ENCODE measurements around the gene NDUFB2. TPM values are rescaled to one million over a fixed set of nuclear protein-coding genes. Genes with fewer than 3 reads are reported as not detected.
A peak's percentile ranks its signal among the peaks of the same experiment; 100 is the strongest.

NDUFB2 gene
- total and polyA plus RNA-seq, 2 donors (not counting 3 experiments of a cell fraction or from before 2014, with no cell fraction given): 197 to 1,075 TPM

DNA sequence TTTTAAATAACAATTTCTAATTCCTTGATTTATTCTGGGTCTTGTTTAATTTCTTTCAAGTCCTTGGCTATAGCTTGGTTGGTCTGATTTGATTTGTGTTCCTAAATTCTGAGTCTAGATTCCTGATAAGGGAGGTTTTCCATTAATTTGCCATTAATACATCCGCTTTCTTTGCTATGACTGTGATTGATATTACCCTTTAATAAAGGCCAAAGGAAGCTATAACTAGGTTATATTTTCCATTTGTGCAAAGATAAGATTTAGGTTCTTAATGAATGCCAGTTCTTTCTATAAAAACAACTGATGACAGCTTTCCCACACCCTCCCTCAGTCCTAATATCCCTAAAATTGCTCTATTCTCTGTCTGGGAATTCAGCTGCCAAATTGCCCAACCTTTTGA is 28.2 kb downstream of the NDUFB2 start:
- no TSS peak for BruUV-seq (replicated peaks)

DNA sequence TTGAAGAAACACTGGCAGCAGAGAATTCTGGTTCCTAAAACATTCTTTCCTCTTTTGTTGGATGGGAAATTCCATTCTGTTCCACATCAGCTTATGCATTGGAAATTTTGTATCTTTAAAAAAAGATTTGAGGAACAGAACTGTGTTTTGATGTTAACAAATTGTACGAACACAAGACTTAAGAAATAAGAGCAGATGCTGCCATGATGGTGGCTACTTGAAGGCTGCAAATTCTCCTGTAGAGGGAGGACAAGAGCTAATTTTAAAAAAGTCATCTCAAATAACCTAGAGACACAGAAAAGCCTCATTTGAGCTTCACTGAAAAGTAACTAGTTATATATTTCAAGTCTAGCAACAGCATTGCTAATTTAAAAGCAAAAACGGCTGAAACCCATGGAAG is 29.8 kb downstream of the NDUFB2 start:
- H3K27me3 ChIP-seq (ENCODE audit: control insufficient read depth in 2 of 2, insufficient read depth in 2 of 2, low read length in 2 of 2): no peaks in the 10 kb centered on the region
- no peak overlapping the region for H3K27ac ChIP-seq (ENCODE audit: insufficient read depth, low read depth, low read length)
- dilution Hi-C loops (cut with MboI; ENCODE audit: extremely low pct_ligation_motif_present, low sequenced_read_pairs) (no loop called here), intact Hi-C loops (cut with micrococcal nuclease) (no loop called here)
- H3K9me1 ChIP-seq (replicated peaks; ENCODE audit: control insufficient read depth, extremely low read depth, insufficient read depth, low read length): no peaks in the 10 kb centered on the region
- ChIA-PET POLR2A (no interaction called here), CTCF (interaction anchor here (0.8 to 1.8 kb wide), 7 partner anchors 12 to 807 kb away, joined by 3 to 5 read pairs (median 3); no protein-coding TSS in a partner anchor)
- FAIRE-seq (no peak), DNase-seq (ENCODE audit: low read depth, low spot score) (peak; percentile 7)
- H3K9me3 ChIP-seq (replicated peaks; ENCODE audit: control insufficient read depth, insufficient read depth, low read length): no peaks in the 10 kb centered on the region
- H3K4me2 ChIP-seq (ENCODE audit: insufficient read depth, low read length): no peak overlapping the region
- H3K79me2 ChIP-seq (ENCODE audit: control insufficient read depth, insufficient read depth, low read length): no peaks in the 10 kb centered on the region
- H3K4me1 ChIP-seq (ENCODE audit: control insufficient read depth, extremely low read depth, insufficient read depth, low read length): no peaks in the 10 kb centered on the region
- no TSS peak for BruUV-seq (replicated peaks)
- no peak overlapping the region for H2AFZ ChIP-seq (ENCODE audit: low read depth, low read length)
- no peak overlapping the region for H3K4me3 ChIP-seq (replicated peaks in 1 of 3; ENCODE audit: insufficient read depth in 1 of 3, low read depth in 1 of 3, low read length in 3 of 3)
- no peaks in the 10 kb centered on the region for H4K20me1 ChIP-seq (replicated peaks; ENCODE audit: control insufficient read depth, extremely low read depth, insufficient read depth, low read length)
- no peak overlapping the region for H3K9ac ChIP-seq (replicated peaks; ENCODE audit: extremely low read depth, insufficient read depth, low read length)
- H3K36me3 ChIP-seq (ENCODE audit: control insufficient read depth in 2 of 2, extremely low read depth in 1 of 2, insufficient read depth in 2 of 2, low read length in 2 of 2): no peaks in the 10 kb centered on the region
- no peak for TF ChIP-seq MYC (IDR thresholded peaks at IDR 0.05; ENCODE audit: low read depth, low read length)
- no peak for TF ChIP-seq POLR2AphosphoS5 (IDR thresholded peaks at IDR 0.05; ENCODE audit: insufficient read depth, low read depth, low read length)
- TF ChIP-seq, protein P1, sequence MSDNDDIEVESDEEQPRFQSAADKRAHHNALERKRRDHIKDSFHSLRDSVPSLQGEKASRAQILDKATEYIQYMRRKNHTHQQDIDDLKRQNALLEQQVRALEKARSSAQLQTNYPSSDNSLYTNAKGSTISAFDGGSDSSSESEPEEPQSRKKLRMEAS (IDR thresholded peaks at IDR 0.05; ENCODE audit: insufficient read depth, insufficient read length): no peak
- TF ChIP-seq GATA2 (IDR thresholded peaks at IDR 0.05; ENCODE audit: insufficient read depth, insufficient read length, low read depth, low read length): no peak
- no peak for TF ChIP-seq POLR2A (IDR thresholded peaks at IDR 0.05; ENCODE audit: low read depth, low read length)
- no peak for TF ChIP-seq FOS (IDR thresholded peaks at IDR 0.05; ENCODE audit: borderline replicate concordance, insufficient read depth, low read length)
- TF ChIP-seq JUN (IDR thresholded peaks at IDR 0.05; ENCODE audit: borderline replicate concordance, insufficient read depth, insufficient read length, low read depth): no peak
- TF ChIP-seq, protein P2, sequence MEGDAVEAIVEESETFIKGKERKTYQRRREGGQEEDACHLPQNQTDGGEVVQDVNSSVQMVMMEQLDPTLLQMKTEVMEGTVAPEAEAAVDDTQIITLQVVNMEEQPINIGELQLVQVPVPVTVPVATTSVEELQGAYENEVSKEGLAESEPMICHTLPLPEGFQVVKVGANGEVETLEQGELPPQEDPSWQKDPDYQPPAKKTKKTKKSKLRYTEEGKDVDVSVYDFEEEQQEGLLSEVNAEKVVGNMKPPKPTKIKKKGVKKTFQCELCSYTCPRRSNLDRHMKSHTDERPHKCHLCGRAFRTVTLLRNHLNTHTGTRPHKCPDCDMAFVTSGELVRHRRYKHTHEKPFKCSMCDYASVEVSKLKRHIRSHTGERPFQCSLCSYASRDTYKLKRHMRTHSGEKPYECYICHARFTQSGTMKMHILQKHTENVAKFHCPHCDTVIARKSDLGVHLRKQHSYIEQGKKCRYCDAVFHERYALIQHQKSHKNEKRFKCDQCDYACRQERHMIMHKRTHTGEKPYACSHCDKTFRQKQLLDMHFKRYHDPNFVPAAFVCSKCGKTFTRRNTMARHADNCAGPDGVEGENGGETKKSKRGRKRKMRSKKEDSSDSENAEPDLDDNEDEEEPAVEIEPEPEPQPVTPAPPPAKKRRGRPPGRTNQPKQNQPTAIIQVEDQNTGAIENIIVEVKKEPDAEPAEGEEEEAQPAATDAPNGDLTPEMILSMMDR (IDR thresholded peaks at IDR 0.05; ENCODE audit: extremely low read depth in 1 of 2, insufficient read depth in 1 of 2, low read depth in 1 of 2, low read length in 2 of 2): no peak
- no peak for TF ChIP-seq EZH2 (IDR thresholded peaks at IDR 0.05; ENCODE audit: borderline replicate concordance, low read depth, low read length, severe bottlenecking)

More for the DNA sequence above, 28.2 kb downstream of the NDUFB2 start:
- TF ChIP-seq POLR2A (IDR thresholded peaks at IDR 0.05; ENCODE audit: low read depth, low read length): no peak
- no peak for TF ChIP-seq FOS (IDR thresholded peaks at IDR 0.05; ENCODE audit: borderline replicate concordance, insufficient read depth, low read length)
- no peak for TF ChIP-seq GATA2 (IDR thresholded peaks at IDR 0.05; ENCODE audit: insufficient read depth, insufficient read length, low read depth, low read length)
- POLR2A ChIA-PET: no interaction called here
- Histone ChIP-seq H3K9ac (replicated peaks; ENCODE audit: extremely low read depth, insufficient read depth, low read length) (no peak overlapping the region), H3K27ac (ENCODE audit: insufficient read depth, low read depth, low read length) (no peak overlapping the region), H3K9me3 (replicated peaks; ENCODE audit: control insufficient read depth, insufficient read depth, low read length) (no peaks in the 10 kb centered on the region), H3K9me1 (replicated peaks; ENCODE audit: control insufficient read depth, extremely low read depth, insufficient read depth, low read length) (no peaks in the 10 kb centered on the region), H3K4me3 (replicated peaks in 1 of 3; ENCODE audit: insufficient read depth in 1 of 3, low read depth in 1 of 3, low read length in 3 of 3) (no peak overlapping the region), H3K79me2 (ENCODE audit: control insufficient read depth, insufficient read depth, low read length) (no peaks in the 10 kb centered on the region), H4K20me1 (replicated peaks; ENCODE audit: control insufficient read depth, extremely low read depth, insufficient read depth, low read length) (no peaks in the 10 kb centered on the region), H3K4me1 (ENCODE audit: control insufficient read depth, extremely low read depth, insufficient read depth, low read length) (peaks cover 5% of the 10 kb centered on the region), H3K36me3 (ENCODE audit: control insufficient read depth in 2 of 2, extremely low read depth in 1 of 2, insufficient read depth in 2 of 2, low read length in 2 of 2) (no peaks in the 10 kb centered on the region), H3K27me3 (ENCODE audit: control insufficient read depth in 2 of 2, insufficient read depth in 2 of 2, low read length in 2 of 2) (no peaks in the 10 kb centered on the region), H2AFZ (ENCODE audit: low read depth, low read length) (no peak overlapping the region), H3K4me2 (ENCODE audit: insufficient read depth, low read length) (no peak overlapping the region)
- dilution Hi-C loops (cut with MboI; ENCODE audit: extremely low pct_ligation_motif_present, low sequenced_read_pairs): no loop called here
- FAIRE-seq (no peak), DNase-seq (ENCODE audit: low read depth, low spot score) (no peak)
- CTCF ChIA-PET: no interaction called here
- intact Hi-C loops (cut with micrococcal nuclease): no loop called here
